Gastroesophageal sphincter (tissue), 4 donors: Measurements from ENCODE around the gene HELZ. TPM values are rescaled to one million over a fixed set of nuclear protein-coding genes. Genes with fewer than 3 reads are reported as not detected.

Experiments used
- ATAC-seq: fragments of 150-250 bp; one replicate; pipeline ENCODE4 v1.9.1; 2016; ENCODE audit warnings: mild to moderate bottlenecking, moderate library complexity
- H3K27ac ChIP-seq, 4 donors: fragments of 200-600 bp; sonication (generic) in 3 of 4; 1 replicate in 3 of 4; 2 replicates in 1 of 4; pipeline ENCODE4 v1.5.1; 2016 to 2019
- H3K27me3 ChIP-seq: fragments of 200-600 bp; sonication (generic); one replicate; pipeline ENCODE4 v1.5.1; 2019
- H3K36me3 ChIP-seq, 2 donors: fragments of 200-600 bp; sonication (generic); one replicate each; pipeline ENCODE4 v1.5.1; 2019; ENCODE audit warnings: control low read depth in 1 of 2
- H3K4me1 ChIP-seq, 3 donors: fragments of 200-600 bp; sonication (generic); 1 replicate in 2 of 3; 2 replicates in 1 of 3; pipeline ENCODE4 v1.5.1; 2016 to 2019; ENCODE audit warnings: control low read depth in 2 of 3
- H3K4me3 ChIP-seq, 2 donors: fragments of 200-600 bp; sonication (generic); one replicate each; pipeline ENCODE4 v1.5.1; 2019; ENCODE audit warnings: mild to moderate bottlenecking in 1 of 2, moderate library complexity in 1 of 2
- H3K9me3 ChIP-seq, 3 donors: fragments of 200-600 bp; sonication (generic); one replicate each; pipeline ENCODE4 v1.5.1; 2017 to 2019; ENCODE audit warnings: control low read depth in 2 of 3
- CTCF ChIP-seq, 4 experiments: fragments of 200-600 bp in 2 of 4; fragments of 450-650 bp in 2 of 4; sonication (generic) in 1 of 4; IDR thresholded peaks; one replicate each; pipeline ENCODE4 v1.5.1; 2017 to 2019; ENCODE audit warnings: antibody characterized with exemption in 4 of 4, mild to moderate bottlenecking in 2 of 4, moderate library complexity in 2 of 4
- EP300 ChIP-seq: sonication (generic); formaldehyde crosslinking; IDR thresholded peaks from one replicate; pipeline ENCODE4 v1.6.1; 2017; ENCODE audit warnings: antibody characterized with exemption, mild to moderate bottlenecking
- POLR2A ChIP-seq, 2 donors: fragments of 450-650 bp; IDR thresholded peaks; one replicate each; pipeline ENCODE4 v1.6.1; 2017; ENCODE audit warnings: antibody characterized with exemption in 2 of 2, mild to moderate bottlenecking in 2 of 2, moderate library complexity in 1 of 2
- POLR2AphosphoS5 ChIP-seq: sonication (generic); formaldehyde crosslinking; IDR thresholded peaks from one replicate; pipeline ENCODE4 v1.6.1; 2017; ENCODE audit warnings: antibody characterized with exemption
- WGBS, 2 donors: methylation state at CpG; one replicate each; pipeline ENCODE4 v1.1.5; 2018; ENCODE audit warnings: low coverage in 1 of 2; 5-methylcytosine and 5-hydroxymethylcytosine counted together
- total RNA-seq, 4 donors: library from RNA; depleted of rRNA; stranded (reverse); fragments of >200 nt; gene quantifications; one replicate each; pipeline ENCODE4 v1.1.0, GENCODE V29; 2016

Gene HELZ
- total RNA-seq, 4 donors from 2014 or later: 43.7 to 70.2 (median 58.3) TPM

GRCh38 chr17:67241719-67242341 lies 3.2 kb downstream of the HELZ start:
- H3K4me1 ChIP-seq: peaks cover 0 to 66% (median 19%) of the 10 kb centered on the region in 3 donors
- TF ChIP-seq CTCF (IDR thresholded peaks at IDR 0.05): no peak
- no peak for TF ChIP-seq POLR2A (IDR thresholded peaks at IDR 0.05)
- no peak for TF ChIP-seq POLR2AphosphoS5
- TF ChIP-seq EP300: no peak
- ATAC-seq: no peak
- H3K36me3 ChIP-seq: peaks cover 0 to 26% of the 10 kb centered on the region in 2 donors
- H3K9me3 ChIP-seq: no peaks in the 10 kb centered on the region
- no peak overlapping the region for H3K27ac ChIP-seq
- WGBS, 2 donors: 75 to 94% methylated on average over 3 to 7 of the region's 7 CpGs
- H3K27me3 ChIP-seq: no peaks in the 10 kb centered on the region
- no peak overlapping the region for H3K4me3 ChIP-seq

GRCh38 chr17:67239597-67239996 lies 5.4 kb downstream of the HELZ start:
- TF ChIP-seq EP300: no peak
- no peak for TF ChIP-seq POLR2AphosphoS5
- TF ChIP-seq CTCF (IDR thresholded peaks at IDR 0.05): no peak
- no peak for TF ChIP-seq POLR2A (IDR thresholded peaks at IDR 0.05)
- 40 to 42% methylated on average over 3 of the region's 3 CpGs for WGBS, 2 donors
- Histone ChIP-seq H3K9me3 (no peaks in the 10 kb centered on the region), H3K27ac (no peak overlapping the region), H3K4me1 (peaks cover 0 to 53% (median 19%) of the 10 kb centered on the region in 3 donors), H3K36me3 (peaks cover 0 to 42% of the 10 kb centered on the region in 2 donors), H3K4me3 (no peak overlapping the region), H3K27me3 (no peaks in the 10 kb centered on the region)
- ATAC-seq: no peak

- no peak for ATAC-seq
- Histone ChIP-seq H3K36me3 (peaks cover 0 to 48% of the 10 kb centered on the region in 2 donors), H3K4me3 (no peak overlapping the region), H3K27me3 (no peaks in the 10 kb centered on the region), H3K9me3 (no peaks in the 10 kb centered on the region), H3K4me1 (peaks cover 0 to 49% (median 17%) of the 10 kb centered on the region in 3 donors), H3K27ac (no peak overlapping the region)
- TF ChIP-seq EP300 (no peak), POLR2A (IDR thresholded peaks at IDR 0.05) (no peak), CTCF (IDR thresholded peaks at IDR 0.05) (no peak), POLR2AphosphoS5 (no peak)
- WGBS, 2 donors: 91 to 97% methylated on average over 3 to 5 of the region's 5 CpGs
These were observed 6.0 kb downstream of the HELZ start for GRCh38 chr17:67238991-67239390.

- Histone ChIP-seq H3K27me3 (no peaks in the 10 kb centered on the region), H3K4me3 (no peak overlapping the region), H3K27ac (no peak overlapping the region), H3K9me3 (no peaks in the 10 kb centered on the region), H3K36me3 (peaks cover 0 to 54% of the 10 kb centered on the region in 2 donors), H3K4me1 (peaks cover 0 to 14% (median 2%) of the 10 kb centered on the region in 3 donors)
- WGBS, 2 donors: 83 to 96% methylated on average over 2 of the region's 2 CpGs
- no peak for ATAC-seq
- no peak for TF ChIP-seq CTCF (IDR thresholded peaks at IDR 0.05)
These were observed 12.6 kb downstream of the HELZ start for GRCh38 chr17:67232441-67232840.
